GM21723 (cell line): ENCODE results near the gene DIABLO.
"Not testable (repeated sequence)": the region's sequence is repeated elsewhere in the genome, so short reads cannot be mapped to it uniquely, and the experiment has no call there.

Experiments
- ATAC-seq: cut with Tn5 transposase; IDR thresholded peaks from one replicate; pipeline ENCODE4 v1.9.1; 2021; ENCODE audit warnings: mild to moderate bottlenecking, moderate library complexity; ENCODE audit not compliant: unreplicated experiment

DIABLO gene

GRCh38 chr12:122225683-122226365 lies at the start of gene DIABLO:
DIABLO (minus strand) TSS chr12:122226052; CDS start chr12:122226014, 38 bp downstream.
- ATAC-seq = peak; percentile 91

- ATAC-seq = no peak
Measured at GRCh38 chr12:122275459-122275858, 49.6 kb upstream of the DIABLO start.

- peak; percentile 89 for ATAC-seq
Measured at GRCh38 chr12:122266230-122266901, 40.5 kb upstream of the DIABLO start, which contains the start of gene VPS33A. VPS33A (minus strand) TSS chr12:122266494; CDS start chr12:122266408, 86 bp downstream.

- ATAC-seq = peak; percentile 39
Measured at GRCh38 chr12:122265886-122266229, 40.0 kb upstream of the DIABLO start.

GRCh38 chr12:122265476-122265875 lies 39.6 kb upstream of the DIABLO start:
- no peak for ATAC-seq

- not testable (repeated sequence) for ATAC-seq
Measured at GRCh38 chr12:122260735-122261134, 34.9 kb upstream of the DIABLO start.

- ATAC-seq = not testable (repeated sequence)
Measured at GRCh38 chr12:122258939-122259338, 33.1 kb upstream of the DIABLO start.

- not testable (repeated sequence) for ATAC-seq
Measured at GRCh38 chr12:122258462-122258861, 32.6 kb upstream of the DIABLO start.

- no peak for ATAC-seq
Measured at GRCh38 chr12:122250536-122250935, 24.7 kb upstream of the DIABLO start.

- no peak for ATAC-seq
Measured at GRCh38 chr12:122250047-122250446, 24.2 kb upstream of the DIABLO start.

GRCh38 chr12:122245553-122245952 lies 19.7 kb upstream of the DIABLO start:
- ATAC-seq = no peak

- ATAC-seq = no peak
Measured at GRCh38 chr12:122244565-122245371, 18.9 kb upstream of the DIABLO start.

GRCh38 chr12:122243965-122244364 lies 18.1 kb upstream of the DIABLO start:
- no peak for ATAC-seq

- ATAC-seq = no peak
Measured at GRCh38 chr12:122238861-122239260, 13.0 kb upstream of the DIABLO start.

GRCh38 chr12:122235741-122236140 lies 9.9 kb upstream of the DIABLO start:
- no peak for ATAC-seq

GRCh38 chr12:122232691-122233090 lies 6.8 kb upstream of the DIABLO start:
- no peak for ATAC-seq

GRCh38 chr12:122230798-122231197 lies 4.9 kb upstream of the DIABLO start:
- ATAC-seq = no peak

GRCh38 chr12:122228092-122228491 lies 2.2 kb upstream of the DIABLO start:
- no peak for ATAC-seq

- no peak for ATAC-seq
Measured at GRCh38 chr12:122227341-122227740, 1.5 kb upstream of the DIABLO start.

- ATAC-seq = no peak
Measured at GRCh38 chr12:122226366-122227125, 694 bp upstream of the DIABLO start.

GRCh38 chr12:122216445-122216844 lies 9.4 kb downstream of the DIABLO start:
- ATAC-seq = no peak
